ENCODE data around the gene LRRC75A.
"Not testable (repeated sequence)": the region's sequence is repeated elsewhere in the genome, so short reads cannot be mapped to it uniquely, and the experiment has no call there.

LRRC75A gene

DNA sequence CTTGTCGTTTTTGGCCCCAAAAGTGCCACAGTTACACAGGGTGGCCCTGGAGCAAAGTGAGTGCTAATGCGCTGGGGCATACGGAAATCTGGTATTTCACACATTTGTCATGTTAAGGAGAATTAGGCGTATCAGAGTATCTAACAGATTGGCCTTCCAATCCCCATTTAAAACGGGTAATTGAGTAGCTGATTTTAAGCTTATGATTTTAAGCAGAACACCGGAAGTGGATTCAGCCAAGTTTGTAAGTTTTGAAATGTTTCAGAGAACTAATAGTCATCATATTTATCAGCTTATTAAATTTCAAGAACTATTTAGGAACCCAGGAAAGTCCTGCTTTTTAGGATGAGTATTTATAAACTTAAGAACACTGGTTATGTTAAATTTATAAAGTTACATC, 19.5 kb downstream of the LRRC75A start:
- DNase-seq (ENCODE audit: low read depth in 2 of 2) = no peak

DNA sequence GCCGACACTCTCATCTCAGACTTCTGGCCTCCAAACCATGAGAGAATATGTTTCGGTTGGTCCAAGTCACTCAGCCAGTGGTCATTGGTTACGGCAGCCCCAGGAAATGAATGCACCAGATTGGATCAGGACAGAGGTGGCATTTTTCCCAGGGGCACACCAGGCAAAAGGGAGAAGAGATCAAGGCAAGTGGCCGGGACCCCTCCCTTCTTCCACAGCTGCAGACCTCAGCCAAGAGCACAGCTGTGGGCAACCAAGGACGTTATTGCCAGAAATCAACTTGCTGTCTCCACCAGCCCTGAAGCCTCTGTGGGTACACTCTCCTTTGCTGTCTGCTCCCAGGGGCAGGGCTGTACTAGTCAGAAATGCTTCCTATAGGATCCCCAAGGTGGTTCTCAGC, 20.7 kb downstream of the LRRC75A start:
- DNase-seq (ENCODE audit: low read depth in 2 of 2) = no peak

DNA sequence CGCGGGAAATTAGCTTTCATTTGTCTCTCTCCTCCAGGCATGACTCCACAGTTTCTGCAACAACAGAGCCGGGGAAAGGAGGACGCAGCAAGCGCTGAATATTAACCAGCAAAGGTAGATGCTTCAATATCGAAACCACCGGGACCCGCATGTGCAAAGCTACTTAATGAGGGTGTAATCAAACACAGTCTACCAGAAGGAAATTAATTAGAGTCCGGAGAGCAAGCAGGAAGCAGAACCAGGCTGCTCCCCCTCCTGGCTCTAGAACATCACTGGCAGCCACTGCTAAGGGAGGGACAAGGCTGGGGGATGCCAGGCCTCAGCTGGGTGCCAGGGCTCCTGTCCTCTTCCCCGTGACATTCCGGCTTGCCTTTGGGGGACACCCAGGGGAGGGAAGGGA, 21.7 kb downstream of the LRRC75A start:
- DNase-seq (ENCODE audit: low read depth in 2 of 2) = no peak

DNA sequence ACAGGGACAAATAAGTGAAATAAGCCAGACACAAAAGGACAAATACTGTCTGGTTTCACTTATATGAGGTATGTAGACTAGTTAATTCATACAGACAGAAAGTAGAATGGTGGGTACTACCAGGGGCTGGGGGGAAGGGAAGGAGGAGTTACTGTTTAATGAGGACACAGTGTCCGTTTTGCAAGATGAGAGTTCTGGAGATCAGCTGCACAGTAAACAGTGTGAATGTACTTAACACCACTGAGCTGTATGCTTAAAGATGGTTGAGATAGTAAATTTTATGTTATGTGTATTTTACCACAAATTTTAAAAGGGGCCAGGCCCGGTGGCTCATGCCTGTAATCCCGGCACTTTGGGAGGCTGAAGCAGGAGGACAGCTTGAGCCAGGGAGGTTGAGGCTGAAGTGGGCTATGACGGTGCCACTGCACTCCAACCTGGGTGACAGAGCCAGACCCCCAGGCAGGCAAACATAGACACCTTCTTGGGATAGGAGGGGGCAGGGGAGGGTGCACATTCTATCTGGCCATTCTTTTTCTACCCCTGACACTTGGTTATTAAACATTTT, 23.5 kb downstream of the LRRC75A start:
- DNase-seq (ENCODE audit: low read depth in 2 of 2) = no peak

- DNase-seq (ENCODE audit: low read depth in 2 of 2) = no peak
These were observed 24.1 kb downstream of the LRRC75A start for GRCh38 chr17:16467886-16468285.

GRCh38 chr17:16467044-16467443, 24.9 kb downstream of the LRRC75A start:
- no peak for DNase-seq (ENCODE audit: low read depth in 2 of 2)

GRCh38 chr17:16466407-16466806, 25.6 kb downstream of the LRRC75A start:
- DNase-seq (ENCODE audit: low read depth in 2 of 2) = no peak

DNA sequence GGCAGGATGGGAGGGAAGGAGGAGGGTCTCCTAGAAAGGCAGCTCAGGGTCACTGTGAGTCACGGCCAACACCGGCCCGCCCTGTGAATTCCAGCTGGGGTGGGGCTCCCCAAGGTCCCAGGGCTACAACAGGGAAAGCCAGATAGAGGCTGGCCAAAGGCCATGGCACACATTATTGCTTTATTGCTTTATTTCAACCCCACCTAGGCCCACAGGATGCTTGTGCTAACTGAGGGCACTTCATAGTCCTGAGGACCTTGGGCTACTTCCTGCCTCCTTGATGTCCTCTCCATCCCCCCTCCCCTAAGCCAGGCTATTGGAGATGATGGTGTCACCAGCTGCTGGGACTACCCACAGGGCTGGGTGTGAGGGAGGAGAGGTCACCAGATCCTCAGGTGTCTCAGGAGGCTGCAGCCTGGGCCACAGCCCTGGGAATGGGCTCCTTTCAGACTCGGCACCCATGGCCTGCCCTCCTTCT, 26.1 kb downstream of the LRRC75A start:
- no peak for DNase-seq (ENCODE audit: low read depth in 2 of 2)

DNA sequence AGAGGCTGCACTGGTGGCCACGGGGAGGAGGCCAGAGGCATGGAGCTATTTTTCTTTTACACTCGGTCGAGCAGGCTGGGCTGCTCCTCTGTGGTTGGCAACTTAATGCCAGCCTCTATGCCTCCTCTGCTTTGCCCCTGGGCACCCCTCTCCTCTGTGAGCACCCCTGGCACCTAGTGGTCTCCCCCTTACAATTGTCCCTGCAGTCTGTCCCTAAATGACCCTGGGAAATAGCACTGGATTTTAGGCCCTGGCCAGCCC, 27.0 kb downstream of the LRRC75A start:
- no peak for DNase-seq (ENCODE audit: low read depth in 2 of 2)

DNA sequence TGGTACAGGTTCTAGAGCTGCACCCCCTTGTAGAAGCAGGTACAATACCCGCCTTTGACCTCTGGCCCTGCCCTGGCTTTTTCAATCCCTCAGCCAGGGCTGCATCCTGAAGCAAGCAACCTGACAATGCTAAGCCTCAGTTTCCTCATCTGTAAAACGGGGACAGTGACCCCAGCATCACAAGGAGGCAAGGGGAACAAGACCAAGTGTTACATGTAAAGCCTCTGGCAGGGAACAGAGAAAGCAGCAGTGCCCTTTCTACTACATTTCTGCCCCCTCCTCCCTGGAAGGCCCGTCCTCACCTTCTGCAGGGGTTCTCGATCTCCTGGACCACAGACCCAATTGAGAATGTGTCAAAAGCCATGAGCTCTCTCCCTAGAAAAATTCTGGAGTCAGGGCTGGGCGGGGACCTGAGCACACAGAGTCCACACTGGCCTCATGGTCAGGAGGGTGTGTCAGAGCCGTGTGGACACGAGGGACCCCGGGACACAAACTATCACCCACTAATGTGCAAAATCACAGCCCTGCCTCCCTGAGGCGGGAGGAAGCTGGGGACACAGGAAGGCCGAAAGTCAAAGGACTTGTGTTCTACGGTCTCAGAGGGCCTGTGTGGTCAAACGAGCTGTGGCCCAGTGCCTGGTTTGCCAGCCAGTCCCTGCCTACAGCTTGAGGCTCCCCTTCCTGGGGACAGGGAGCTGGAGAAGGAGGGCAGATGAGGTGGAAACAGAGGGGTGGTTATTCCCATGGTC, 27.5 kb downstream of the LRRC75A start:
- no peak for DNase-seq (ENCODE audit: low read depth in 2 of 2)

DNA sequence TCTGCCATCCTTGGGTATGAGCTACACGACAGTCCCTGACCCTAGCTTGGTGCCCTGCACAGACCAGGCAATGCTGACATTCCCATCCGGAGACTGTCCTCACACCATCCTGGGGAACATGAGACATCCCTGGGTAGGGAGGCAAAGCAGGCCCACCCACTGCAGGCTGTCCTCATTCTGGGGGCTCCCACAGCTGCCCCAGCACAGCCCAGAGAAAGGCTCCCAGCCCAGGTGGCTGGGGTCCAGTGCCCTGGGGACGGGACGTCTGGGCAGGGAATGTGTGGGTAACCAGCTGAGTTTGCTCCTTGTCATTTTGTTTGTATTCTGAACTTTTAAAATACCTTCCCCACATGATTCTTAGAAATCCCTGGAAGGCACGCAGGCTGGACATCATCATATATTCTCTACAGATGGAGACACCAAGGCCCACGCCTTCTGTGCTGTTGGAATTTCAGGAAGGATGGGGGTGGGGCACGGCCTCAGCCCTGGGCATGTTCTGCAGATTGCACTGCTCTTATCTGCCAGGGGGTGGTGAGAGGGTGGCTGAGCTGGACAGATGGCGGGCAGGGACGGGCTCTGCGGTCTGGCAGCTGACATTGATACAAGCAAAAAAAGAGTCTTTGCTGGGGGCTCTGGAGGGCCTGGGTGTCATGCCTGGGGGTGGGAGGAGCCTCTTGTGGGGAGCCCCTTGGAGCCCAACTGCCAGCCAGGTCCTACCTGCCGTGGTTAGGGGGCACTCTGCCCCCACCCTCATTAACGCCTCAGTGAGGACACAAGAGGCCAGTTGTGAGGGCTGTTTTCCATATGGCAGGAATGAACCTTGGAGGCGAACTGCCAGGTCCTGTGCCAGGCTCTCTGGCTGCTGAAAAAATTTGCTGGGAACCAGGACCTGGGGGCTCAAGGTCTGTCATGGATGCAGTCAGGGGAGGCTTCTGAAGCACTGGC, 28.4 kb downstream of the LRRC75A start:
- DNase-seq (ENCODE audit: low read depth in 2 of 2) = no peak

DNA sequence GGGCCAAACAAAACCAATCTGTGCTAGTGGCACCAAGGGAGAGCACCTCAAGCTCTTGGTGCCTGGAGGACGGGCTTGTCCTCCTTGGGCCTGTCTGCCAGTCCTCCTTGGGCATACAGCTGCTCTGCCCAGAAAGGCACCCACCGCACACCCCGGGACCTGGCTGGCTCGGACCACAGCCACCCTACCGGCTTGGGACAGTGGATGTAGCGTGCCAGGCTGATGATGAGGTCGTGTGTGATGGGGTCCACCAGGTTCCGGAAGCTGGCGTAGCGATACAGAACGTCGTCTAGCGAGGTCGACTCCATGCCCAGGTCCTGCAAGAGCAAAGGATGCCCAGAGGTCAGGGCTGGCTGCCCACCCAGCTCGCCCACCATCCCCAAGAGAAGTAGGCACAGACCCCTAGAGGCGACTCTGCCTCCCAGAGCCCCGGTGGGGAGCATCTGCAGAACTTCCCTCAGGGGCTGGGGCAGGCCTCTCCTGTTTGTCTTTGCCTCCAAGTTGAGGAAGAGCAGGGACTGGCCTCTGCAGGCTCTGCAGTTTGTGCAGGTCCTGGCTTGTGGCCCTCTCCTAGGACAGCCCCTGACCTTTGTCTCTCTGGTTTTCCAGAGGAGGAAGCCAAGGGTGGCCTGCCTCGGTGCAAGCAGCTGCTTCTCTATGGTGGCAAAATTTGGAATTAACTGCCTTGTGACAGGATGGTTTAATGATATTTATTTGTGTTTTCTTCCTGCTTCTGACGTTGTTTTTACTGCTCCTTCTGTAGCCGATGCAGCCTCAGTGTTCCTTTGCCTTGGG, 29.7 kb downstream of the LRRC75A start:
- DNase-seq (ENCODE audit: low read depth in 2 of 2) = no peak

GRCh38 chr17:16461606-16461866, 30.5 kb downstream of the LRRC75A start:
- no peak for DNase-seq (ENCODE audit: low read depth in 2 of 2)

DNA sequence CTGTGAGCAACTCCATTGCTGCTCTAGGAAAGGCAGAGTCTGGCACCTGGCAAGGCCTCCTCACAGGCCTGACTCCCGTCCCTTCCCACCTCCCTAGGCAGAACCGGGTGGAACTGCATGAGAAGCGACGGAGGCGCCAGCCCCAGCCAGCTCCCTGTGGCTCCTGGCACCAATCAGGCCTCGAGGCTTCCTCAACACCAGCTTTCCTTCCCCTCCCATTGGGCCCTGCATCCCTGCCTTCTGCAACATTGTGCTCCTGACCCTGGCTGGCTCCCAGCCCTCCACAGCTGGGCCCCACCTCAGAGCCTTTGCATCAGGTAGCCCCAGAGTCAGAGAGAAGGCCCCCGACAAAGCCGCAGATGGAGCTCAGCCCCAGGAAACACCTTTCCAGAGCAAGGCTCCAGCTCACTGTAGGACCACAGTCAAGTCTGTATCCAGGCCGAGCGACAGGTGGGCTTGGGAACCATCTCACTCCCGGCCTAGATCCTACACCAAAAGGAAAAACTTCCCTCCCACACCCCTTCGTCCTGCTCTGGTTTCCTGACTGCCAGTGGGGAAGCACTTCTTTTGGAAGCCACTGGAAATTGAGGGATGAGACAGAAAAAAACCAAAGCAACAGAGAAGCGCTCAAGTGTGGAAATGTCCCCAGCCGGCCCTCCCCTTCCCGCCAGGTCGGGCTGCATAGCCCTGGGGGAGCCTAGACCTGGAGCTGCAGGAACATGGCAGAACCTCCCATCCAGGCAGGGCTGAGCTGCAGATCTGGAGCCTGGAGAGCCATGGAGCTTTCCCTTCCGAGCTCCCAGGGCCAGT, 31.0 kb downstream of the LRRC75A start:
- DNase-seq (ENCODE audit: low read depth in 2 of 2) = no peak

GRCh38 chr17:16459855-16460550, 32.0 kb downstream of the LRRC75A start:
- DNase-seq (ENCODE audit: low read depth in 2 of 2) = no peak

DNA sequence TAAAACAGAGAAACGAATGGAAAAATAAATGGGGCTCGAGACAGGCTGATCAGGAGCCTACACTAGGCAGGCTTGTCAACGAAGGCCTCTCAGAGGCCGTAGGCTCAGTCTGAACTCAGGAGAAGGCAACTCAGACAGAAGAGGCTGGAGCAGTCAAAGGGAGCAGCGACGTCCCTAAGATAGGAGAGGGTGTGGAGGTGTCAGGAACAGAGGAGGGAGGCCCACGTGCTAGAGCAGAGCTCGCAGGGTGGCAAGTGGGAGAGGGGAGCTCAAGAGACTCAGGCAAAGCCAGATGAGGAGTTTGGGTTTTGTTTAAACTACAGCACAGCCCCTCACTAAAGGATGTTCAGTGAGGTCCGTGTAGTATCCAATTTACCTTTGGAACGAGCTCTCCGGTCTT, 32.7 kb downstream of the LRRC75A start:
- no peak for DNase-seq (ENCODE audit: low read depth in 2 of 2)

- no peak for DNase-seq (ENCODE audit: low read depth in 2 of 2)
These were observed 35.2 kb downstream of the LRRC75A start for GRCh38 chr17:16456742-16457316.

- DNase-seq (ENCODE audit: low read depth in 2 of 2) = no peak
These were observed 35.8 kb downstream of the LRRC75A start for GRCh38 chr17:16455997-16456741.

GRCh38 chr17:16453493-16453851, 38.5 kb downstream of the LRRC75A start:
- no peak for DNase-seq (ENCODE audit: low read depth in 2 of 2)

GRCh38 chr17:16452268-16452667, 39.7 kb downstream of the LRRC75A start:
- DNase-seq (ENCODE audit: low read depth in 2 of 2) = not testable (repeated sequence)

Measured in stimulated activated CD4-positive, alpha-beta T cell treated with anti-CD3 and anti-CD28 coated beads, Interleukin-12 subunit alpha, Interleukin-12 subunit beta, amount 100 ng/mL, for 24 hours (primary cell).